Ramos (cell line): ENCODE results near the gene BBS4.

Experiments
- in situ Hi-C: fragments of 300-500 bp; cut with MboI; formaldehyde crosslinking; loops from one replicate; pipeline ENCODE4 v1.14.3; 2022; ENCODE audit warnings: low sequenced_read_pairs; ENCODE audit not compliant: unreplicated experiment

Gene BBS4

GRCh38 chr15:72787526-72787925, 101.5 kb downstream of the BBS4 start:
- in situ Hi-C loops = no loop called here
